OCI-LY7 (cell line): ENCODE results near the gene STIM1.

Experiments used
- EZH2phosphoT487 ChIP-seq: fragments of 200-600 bp; sonication (generic); IDR thresholded peaks from 2 replicates; pipeline ENCODE4 v1.6.1; 2018; ENCODE audit warnings: low read depth, borderline replicate concordance, mild to moderate bottlenecking, mixed run types, antibody characterized with exemption, low read length, moderate library complexity, mixed read lengths
- TF ChIP-seq, protein P1 (sequence below): fragments of 200-600 bp; sonication (generic); conservative IDR thresholded peaks from 2 replicates; pipeline ENCODE4 v1.5.1; 2014; ENCODE audit warnings: mild to moderate bottlenecking, antibody characterized with exemption, low read length, moderate library complexity, mixed read lengths

DNA sequence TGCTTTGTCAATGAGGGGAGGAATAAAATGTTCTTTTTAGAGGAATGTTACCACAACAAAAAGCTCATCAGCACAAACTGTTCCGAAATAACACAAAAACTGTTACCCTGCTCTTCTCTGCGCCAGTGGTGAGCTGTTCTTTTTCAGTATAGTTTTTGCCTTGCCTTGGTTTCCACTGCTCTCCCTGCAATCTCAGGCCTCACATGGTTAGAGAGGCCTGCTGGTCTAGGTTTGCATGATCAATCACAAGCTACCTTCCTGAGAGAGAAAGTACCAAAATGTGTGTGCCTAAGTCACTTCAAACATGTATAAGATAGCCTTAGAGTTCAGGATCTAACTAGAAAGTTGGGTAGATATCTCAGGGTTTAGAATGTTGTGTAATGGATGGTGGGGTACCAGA, 114.6 kb downstream of the STIM1 start:
- TF ChIP-seq EZH2phosphoT487 = no peak
- TF ChIP-seq, protein P1, sequence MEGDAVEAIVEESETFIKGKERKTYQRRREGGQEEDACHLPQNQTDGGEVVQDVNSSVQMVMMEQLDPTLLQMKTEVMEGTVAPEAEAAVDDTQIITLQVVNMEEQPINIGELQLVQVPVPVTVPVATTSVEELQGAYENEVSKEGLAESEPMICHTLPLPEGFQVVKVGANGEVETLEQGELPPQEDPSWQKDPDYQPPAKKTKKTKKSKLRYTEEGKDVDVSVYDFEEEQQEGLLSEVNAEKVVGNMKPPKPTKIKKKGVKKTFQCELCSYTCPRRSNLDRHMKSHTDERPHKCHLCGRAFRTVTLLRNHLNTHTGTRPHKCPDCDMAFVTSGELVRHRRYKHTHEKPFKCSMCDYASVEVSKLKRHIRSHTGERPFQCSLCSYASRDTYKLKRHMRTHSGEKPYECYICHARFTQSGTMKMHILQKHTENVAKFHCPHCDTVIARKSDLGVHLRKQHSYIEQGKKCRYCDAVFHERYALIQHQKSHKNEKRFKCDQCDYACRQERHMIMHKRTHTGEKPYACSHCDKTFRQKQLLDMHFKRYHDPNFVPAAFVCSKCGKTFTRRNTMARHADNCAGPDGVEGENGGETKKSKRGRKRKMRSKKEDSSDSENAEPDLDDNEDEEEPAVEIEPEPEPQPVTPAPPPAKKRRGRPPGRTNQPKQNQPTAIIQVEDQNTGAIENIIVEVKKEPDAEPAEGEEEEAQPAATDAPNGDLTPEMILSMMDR = no peak
